Activated T-helper 1 cell treated with anti-CD3 and anti-CD28 coated beads, Interleukin-12 subunit alpha, Interleukin-12 subunit beta, Interleukin-2, Interleukin-4 antibody, amounts not matched to agents 30 ng/mL and 10 ng/mL and 1 ng/mL, durations not matched to agents 14 hours and 24 hours and 36 hours (primary cell): ENCODE measurements around the gene FARS2. TPM values are rescaled to one million over a fixed set of nuclear protein-coding genes. Genes with fewer than 3 reads are reported as not detected.

ENCODE experiments used
- DNase-seq: peaks from one replicate; pipeline ENCODE4 v3.0.0; 2021; ENCODE audit warnings: low spot score
- H3K27ac Mint-ChIP-seq: one replicate; pipeline ENCODE4 v1.8.0; 2021; ENCODE audit warnings: mild to moderate bottlenecking, mixed read lengths
- H3K27me3 Mint-ChIP-seq: one replicate; pipeline ENCODE4 v1.8.0; 2022; ENCODE audit warnings: mild to moderate bottlenecking, moderate library complexity, mixed read lengths; ENCODE audit not compliant: insufficient read depth
- H3K36me3 Mint-ChIP-seq: one replicate; pipeline ENCODE4 v1.8.0; 2021; ENCODE audit warnings: low read depth, mixed read lengths
- H3K4me1 Mint-ChIP-seq: one replicate; pipeline ENCODE4 v1.8.0; 2021; ENCODE audit warnings: low read depth, mixed read lengths
- H3K4me3 Mint-ChIP-seq: one replicate; pipeline ENCODE4 v1.8.0; 2021; ENCODE audit warnings: mild to moderate bottlenecking, moderate library complexity, mixed read lengths
- H3K9me3 Mint-ChIP-seq: one replicate; pipeline ENCODE4 v1.8.0; 2021; ENCODE audit warnings: mixed read lengths
- intact Hi-C: fragments of 100-400 bp; cut with micrococcal nuclease; formaldehyde crosslinking; loops from one replicate; pipeline ENCODE4 v1.15.1; 2024
- total RNA-seq: library from RNA; stranded (reverse); gene quantifications from 2 replicates; pipeline ENCODE4 v1.2.3, GENCODE V29; 2022

FARS2 gene
- total RNA-seq, 1 donor from 2014 or later, result 23.8 TPM

GRCh38 chr6:5443491-5443890, 182.2 kb downstream of the FARS2 start:
- Mint-ChIP-seq H3K4me1 (no peaks in the 10 kb centered on the region), H3K4me3 (no peak overlapping the region), H3K27ac (no peak overlapping the region), H3K27me3 (peaks cover 1% of the 10 kb centered on the region), H3K9me3 (no peaks in the 10 kb centered on the region), H3K36me3 (peaks cover 1% of the 10 kb centered on the region)
- DNase-seq, result no peak
- intact Hi-C loops, result no loop called here

GRCh38 chr6:5446362-5447075, 185.2 kb downstream of the FARS2 start:
- Mint-ChIP-seq H3K9me3 (no peaks in the 10 kb centered on the region), H3K27me3 (no peaks in the 10 kb centered on the region), H3K36me3 (peaks cover 1% of the 10 kb centered on the region), H3K4me3 (no peak overlapping the region), H3K4me1 (peaks cover 6% of the 10 kb centered on the region), H3K27ac (no peak overlapping the region)
- intact Hi-C loops, result no loop called here
- DNase-seq, result no peak

- no peak for DNase-seq
- intact Hi-C loops, result no loop called here
- Mint-ChIP-seq H3K4me3 (no peak overlapping the region), H3K9me3 (no peaks in the 10 kb centered on the region), H3K27ac (no peak overlapping the region), H3K36me3 (peaks cover 1% of the 10 kb centered on the region), H3K27me3 (peaks cover 2% of the 10 kb centered on the region), H3K4me1 (peaks cover 6% of the 10 kb centered on the region)
These were observed 186.6 kb downstream of the FARS2 start for GRCh38 chr6:5447921-5448320.

GRCh38 chr6:5450073-5450472, 188.8 kb downstream of the FARS2 start:
- Mint-ChIP-seq H3K9me3 (no peaks in the 10 kb centered on the region), H3K27me3 (peaks cover 2% of the 10 kb centered on the region), H3K4me1 (peaks cover 6% of the 10 kb centered on the region), H3K36me3 (peaks cover 1% of the 10 kb centered on the region), H3K27ac (no peak overlapping the region), H3K4me3 (no peak overlapping the region)
- DNase-seq, result no peak
- intact Hi-C loops, result no loop called here

- Mint-ChIP-seq H3K4me1 (peaks cover 6% of the 10 kb centered on the region), H3K36me3 (no peaks in the 10 kb centered on the region)
- intact Hi-C loops, result no loop called here
These were observed 192.2 kb downstream of the FARS2 start for GRCh38 chr6:5453546-5453945.

GRCh38 chr6:5455142-5455541, 193.8 kb downstream of the FARS2 start:
- peaks cover 2% of the 10 kb centered on the region for H3K27me3 Mint-ChIP-seq

More at GRCh38 chr6:5453546-5453945, 192.2 kb downstream of the FARS2 start:
- DNase-seq, result no peak
- Mint-ChIP-seq H3K9me3 (no peaks in the 10 kb centered on the region), H3K27ac (no peak overlapping the region), H3K27me3 (peaks cover 2% of the 10 kb centered on the region), H3K4me3 (no peak overlapping the region)

GRCh38 chr6:5457041-5457440, 195.7 kb downstream of the FARS2 start:
- Mint-ChIP-seq H3K4me1 (no peaks in the 10 kb centered on the region), H3K9me3 (no peaks in the 10 kb centered on the region), H3K27ac (no peak overlapping the region), H3K4me3 (no peak overlapping the region), H3K36me3 (no peaks in the 10 kb centered on the region), H3K27me3 (no peaks in the 10 kb centered on the region)
- DNase-seq, result no peak
- intact Hi-C loops, result no loop called here

More at GRCh38 chr6:5455142-5455541, 193.8 kb downstream of the FARS2 start:
- Mint-ChIP-seq H3K27ac (no peak overlapping the region), H3K4me3 (no peak overlapping the region), H3K36me3 (no peaks in the 10 kb centered on the region), H3K4me1 (peaks cover 1% of the 10 kb centered on the region), H3K9me3 (no peaks in the 10 kb centered on the region)
- DNase-seq, result no peak
- intact Hi-C loops, result no loop called here

GRCh38 chr6:5457983-5458683, 196.8 kb downstream of the FARS2 start:
- H3K4me3 Mint-ChIP-seq, result no peak overlapping the region
- H3K27me3 Mint-ChIP-seq, result no peaks in the 10 kb centered on the region
- no peaks in the 10 kb centered on the region for H3K36me3 Mint-ChIP-seq
- H3K4me1 Mint-ChIP-seq, result no peaks in the 10 kb centered on the region
- H3K9me3 Mint-ChIP-seq, result no peaks in the 10 kb centered on the region
- H3K27ac Mint-ChIP-seq, result no peak overlapping the region
- intact Hi-C loops, result no loop called here
- DNase-seq, result no peak

- Mint-ChIP-seq H3K4me3 (no peak overlapping the region), H3K4me1 (no peaks in the 10 kb centered on the region), H3K36me3 (no peaks in the 10 kb centered on the region), H3K27ac (no peak overlapping the region), H3K9me3 (no peaks in the 10 kb centered on the region), H3K27me3 (no peaks in the 10 kb centered on the region)
- intact Hi-C loops, result no loop called here
- DNase-seq, result no peak
These were observed 198.0 kb downstream of the FARS2 start for GRCh38 chr6:5459346-5459745.

GRCh38 chr6:5461365-5461764, 200.1 kb downstream of the FARS2 start:
- Mint-ChIP-seq H3K36me3 (no peaks in the 10 kb centered on the region), H3K27me3 (no peaks in the 10 kb centered on the region), H3K4me1 (no peaks in the 10 kb centered on the region), H3K27ac (no peak overlapping the region), H3K4me3 (no peak overlapping the region), H3K9me3 (no peaks in the 10 kb centered on the region)
- intact Hi-C loops, result no loop called here
- no peak for DNase-seq

GRCh38 chr6:5462856-5463255, 201.5 kb downstream of the FARS2 start:
- Mint-ChIP-seq H3K27me3 (no peaks in the 10 kb centered on the region), H3K4me3 (no peak overlapping the region), H3K9me3 (no peaks in the 10 kb centered on the region), H3K4me1 (no peaks in the 10 kb centered on the region), H3K36me3 (no peaks in the 10 kb centered on the region), H3K27ac (no peak overlapping the region)
- no peak for DNase-seq
- intact Hi-C loops, result no loop called here

GRCh38 chr6:5463690-5464089, 202.4 kb downstream of the FARS2 start:
- DNase-seq, result no peak
- H3K4me3 Mint-ChIP-seq, result no peak overlapping the region
- no peaks in the 10 kb centered on the region for H3K9me3 Mint-ChIP-seq
- no peaks in the 10 kb centered on the region for H3K27me3 Mint-ChIP-seq
- H3K27ac Mint-ChIP-seq, result no peak overlapping the region
- intact Hi-C loops, result no loop called here
- no peaks in the 10 kb centered on the region for H3K4me1 Mint-ChIP-seq
- no peaks in the 10 kb centered on the region for H3K36me3 Mint-ChIP-seq

- Mint-ChIP-seq H3K27ac (no peak overlapping the region), H3K9me3 (no peaks in the 10 kb centered on the region), H3K36me3 (no peaks in the 10 kb centered on the region), H3K4me3 (no peak overlapping the region), H3K4me1 (no peaks in the 10 kb centered on the region), H3K27me3 (no peaks in the 10 kb centered on the region)
- intact Hi-C loops, result no loop called here
- DNase-seq, result no peak
These were observed 203.0 kb downstream of the FARS2 start for GRCh38 chr6:5464099-5464885.
